HL-60/S4 treated with retinoic acid at 250 ng/mL for 4 days and 3 days (cell line): ENCODE results near the gene C19orf85.
"Not testable (repeated sequence)": the region's sequence is repeated elsewhere in the genome, so short reads cannot be mapped to it uniquely, and the experiment has no call there.

ENCODE experiments used
- in situ Hi-C: fragments of 300-500 bp; cut with MboI; formaldehyde crosslinking; loops from 2 replicates; pipeline ENCODE4 v1.7.0; 2022; ENCODE audit warnings: low sequenced_read_pairs

The C19orf85 gene

DNA sequence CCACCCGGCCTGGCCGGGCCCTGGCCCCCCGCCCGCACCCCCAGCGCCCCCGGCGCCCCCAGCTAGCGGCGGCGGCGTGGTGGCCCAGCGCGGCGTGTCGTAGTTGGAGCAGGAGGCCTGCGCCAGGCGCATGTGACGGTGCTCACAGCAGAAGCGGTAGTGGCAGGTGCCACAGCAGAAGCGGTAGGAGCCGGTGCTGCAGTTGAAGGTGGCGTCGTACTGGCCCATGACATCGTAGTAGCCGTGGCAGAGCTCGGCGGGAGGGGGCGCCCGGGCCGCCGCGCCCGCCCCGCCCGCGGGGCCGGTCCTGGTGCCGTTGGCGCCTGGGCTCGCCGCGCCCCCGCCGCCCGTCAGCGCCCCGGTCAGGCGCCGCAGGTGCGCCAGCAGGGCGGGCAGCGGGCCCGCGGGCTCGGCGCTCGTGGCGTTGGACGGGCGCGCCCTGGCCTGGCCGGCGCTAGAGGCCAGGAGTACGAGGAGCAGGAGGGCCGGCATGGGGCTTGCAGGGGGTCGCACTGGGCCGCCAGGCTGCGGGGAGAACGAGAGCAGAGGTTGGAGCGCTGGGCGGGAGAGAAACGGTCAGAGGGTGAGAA is 22.1 kb downstream of the C19orf85 start:
- in situ Hi-C loops, result no loop called here

DNA sequence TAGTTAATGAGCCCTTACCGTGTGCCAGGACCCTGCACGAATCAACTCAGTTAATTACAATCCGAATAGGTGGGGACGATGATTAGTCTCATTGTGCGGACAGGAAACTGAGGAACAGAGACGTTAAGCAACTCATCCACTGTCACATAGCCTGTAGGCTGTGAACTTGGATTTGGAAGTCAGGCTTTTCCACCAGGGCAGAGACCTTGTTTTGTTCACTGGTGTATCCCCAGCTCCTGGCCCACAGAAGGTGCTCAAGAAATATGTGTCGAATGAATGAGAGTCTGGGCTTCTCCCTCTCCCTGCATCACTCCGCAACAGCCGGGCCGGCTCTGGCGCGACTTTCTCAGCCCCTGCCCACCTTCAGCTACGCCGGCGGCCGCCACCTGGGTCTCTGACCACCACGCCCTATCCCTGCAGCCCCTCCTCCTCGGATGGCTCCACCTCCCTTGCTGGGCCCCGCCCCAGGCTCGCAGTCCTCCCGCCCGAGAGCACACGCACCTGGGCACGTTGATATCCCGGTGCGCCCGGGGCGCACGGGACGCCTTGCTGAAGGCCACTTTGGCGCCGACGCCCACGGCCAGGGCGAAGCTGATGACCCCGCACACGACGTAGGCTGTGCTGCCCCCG is 22.7 kb downstream of the C19orf85 start:
- in situ Hi-C loops, result no loop called here

DNA sequence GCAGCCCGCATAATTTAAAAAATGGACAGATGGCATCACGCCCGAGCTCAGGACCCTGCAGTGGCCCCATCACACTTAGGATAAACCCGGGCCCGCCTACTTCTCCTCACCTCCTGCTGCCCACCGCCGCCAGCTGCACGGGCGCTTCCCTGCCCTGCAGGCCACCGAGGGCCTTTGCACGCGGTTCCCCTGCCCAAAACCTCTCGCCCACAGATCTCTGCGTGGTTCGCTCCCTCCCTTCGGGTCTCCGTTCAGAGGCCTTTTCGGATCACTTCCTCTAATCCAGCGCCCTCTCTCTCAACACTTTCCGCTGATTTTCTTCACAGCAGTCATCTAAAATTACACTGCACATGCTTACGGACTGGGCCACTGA is 23.2 kb downstream of the C19orf85 start:
- in situ Hi-C loops, result no loop called here

DNA sequence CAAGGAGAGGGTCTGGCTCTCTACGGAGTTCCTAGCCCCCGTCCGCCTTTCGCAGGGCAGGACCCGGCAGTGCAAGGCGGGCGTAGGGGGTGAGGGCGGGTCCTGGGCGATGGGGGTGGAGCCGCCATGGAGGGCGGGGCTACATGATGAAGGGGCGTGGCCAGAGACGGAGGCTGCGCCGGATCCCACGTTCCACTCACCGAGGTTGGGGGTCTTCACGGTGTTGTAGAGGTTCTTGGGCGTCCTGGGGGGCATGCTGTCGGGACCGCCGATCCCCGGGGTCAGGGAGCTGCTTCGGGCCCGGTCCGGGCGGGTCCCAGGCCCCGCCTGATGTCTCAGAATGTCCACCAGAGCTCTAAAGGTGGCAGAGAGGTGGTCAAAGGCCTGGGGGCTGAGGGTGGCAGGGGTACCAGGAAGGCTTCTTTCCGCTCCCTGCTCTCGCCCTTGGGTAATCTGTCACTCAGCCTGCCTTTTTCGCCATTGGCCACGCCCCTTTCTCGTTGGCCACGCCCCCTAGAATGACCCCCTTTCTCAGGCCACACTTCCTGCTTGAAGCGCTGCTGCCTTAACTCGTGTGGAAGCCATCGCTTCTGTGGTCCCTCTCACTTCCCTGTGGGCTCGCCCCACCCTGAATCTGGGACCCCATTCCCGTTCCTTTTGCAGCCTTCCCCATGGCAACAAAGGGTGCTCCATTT is 24.0 kb downstream of the C19orf85 start:
- in situ Hi-C loops, result no loop called here

DNA sequence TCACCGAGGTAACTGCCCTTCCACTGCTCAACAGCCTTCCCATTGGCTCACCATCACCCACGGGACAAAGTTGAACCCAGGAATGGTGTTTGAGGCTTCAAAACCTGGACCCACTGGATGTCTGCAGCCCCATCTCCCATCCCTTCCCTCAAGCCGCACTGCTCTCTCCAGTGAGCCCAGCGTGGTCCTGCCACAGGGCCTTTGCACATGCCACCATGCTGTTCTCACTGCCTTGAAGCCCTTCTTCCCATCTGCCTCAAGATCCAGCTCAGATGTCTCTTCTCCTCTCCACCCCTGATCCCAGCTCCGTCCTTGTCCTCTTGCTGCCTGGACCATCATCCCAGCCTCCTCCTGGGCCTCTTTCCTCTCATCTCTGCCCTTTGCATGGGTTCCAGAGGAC is 25.5 kb downstream of the C19orf85 start:
- in situ Hi-C loops, result no loop called here

DNA sequence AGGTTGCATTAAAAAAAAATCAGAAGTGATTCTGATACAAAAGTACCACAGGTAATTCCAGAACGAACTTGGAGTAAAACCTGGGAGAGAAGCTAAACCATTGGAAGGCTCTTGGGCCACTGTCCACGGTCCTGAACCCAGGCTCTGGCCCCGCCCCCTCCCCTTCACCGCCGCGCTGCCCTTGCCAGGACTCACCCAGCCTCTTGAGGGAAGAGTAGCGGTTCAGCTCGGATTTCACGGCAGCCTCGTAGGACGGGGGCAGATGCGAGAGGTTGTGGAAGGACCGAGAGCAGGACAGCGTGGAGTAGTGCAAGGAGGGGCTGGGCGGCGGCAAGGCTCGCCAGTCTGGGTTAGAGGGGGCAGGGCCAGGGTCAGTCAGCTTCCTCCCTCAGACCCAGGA is 27.1 kb downstream of the C19orf85 start:
- in situ Hi-C loops, result no loop called here

DNA sequence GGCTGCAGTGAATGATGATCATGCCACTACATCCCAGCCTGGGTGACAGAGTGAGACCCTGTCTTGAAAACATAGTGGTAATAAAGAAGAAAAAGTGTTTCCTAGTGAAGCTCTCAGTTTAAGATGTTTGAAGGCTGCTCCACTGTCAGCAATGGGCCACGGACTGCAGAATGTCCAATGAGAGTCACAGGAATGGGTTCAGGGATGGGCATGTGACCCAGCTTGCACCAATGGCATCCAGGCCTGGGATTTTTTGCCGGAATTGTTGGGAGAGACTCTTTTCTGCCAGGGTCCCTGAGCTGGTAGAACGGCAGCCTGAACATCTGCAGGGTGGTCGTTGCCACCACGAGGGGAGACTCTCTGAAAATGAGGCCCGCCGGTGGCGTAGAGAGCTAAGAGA is 27.7 kb downstream of the C19orf85 start:
- in situ Hi-C loops, result no loop called here

DNA sequence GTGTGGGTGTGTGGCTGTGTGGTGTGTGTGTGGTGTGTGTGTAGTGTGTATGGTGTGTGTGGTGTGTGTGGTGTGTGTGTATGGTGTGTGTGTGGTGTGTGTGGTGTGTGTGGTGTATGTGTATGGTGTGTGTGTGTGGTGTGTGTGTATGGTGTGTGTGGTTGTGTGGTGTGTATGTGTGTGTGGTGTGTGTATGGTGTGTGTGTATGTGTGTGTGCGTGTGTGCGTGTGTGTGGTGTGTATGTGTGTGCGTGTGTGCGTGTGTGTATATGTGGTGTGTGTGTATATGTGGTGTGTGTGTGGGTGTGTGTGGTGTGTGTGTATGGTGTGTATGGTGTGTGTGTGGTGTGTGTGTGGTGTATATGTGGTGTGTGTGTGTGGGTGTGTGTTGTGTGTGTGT is 29.5 kb downstream of the C19orf85 start:
- in situ Hi-C loops, result no loop called here

DNA sequence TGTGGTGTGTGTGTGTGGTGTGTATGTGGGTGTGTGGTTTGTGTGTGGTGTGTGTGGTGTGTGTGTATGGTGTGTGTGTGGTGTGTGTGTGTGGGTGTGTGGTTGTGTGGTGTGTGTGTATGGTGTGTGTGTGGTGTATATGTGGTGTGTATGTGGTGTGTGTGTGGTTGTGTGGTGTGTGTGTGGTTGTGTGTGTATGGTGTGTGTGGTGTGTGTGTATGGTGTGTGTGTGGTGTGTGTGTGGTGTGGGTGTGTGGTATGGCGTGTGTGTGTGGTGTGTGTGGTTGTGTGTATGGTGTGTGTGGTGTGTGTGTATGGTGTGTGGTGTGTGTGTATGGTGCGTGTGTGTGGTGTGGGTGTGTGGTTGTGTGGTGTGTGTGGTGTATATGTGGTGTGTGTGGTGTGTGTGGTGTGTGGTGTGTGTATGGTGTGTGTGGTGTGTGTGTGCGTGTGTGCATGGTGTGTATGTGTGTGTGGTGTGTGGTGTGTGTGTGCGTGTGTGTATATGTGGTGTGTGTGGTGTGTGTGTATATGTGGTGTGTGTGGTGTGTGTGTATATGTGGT is 30.1 kb downstream of the C19orf85 start:
- in situ Hi-C loops, result no loop called here

DNA sequence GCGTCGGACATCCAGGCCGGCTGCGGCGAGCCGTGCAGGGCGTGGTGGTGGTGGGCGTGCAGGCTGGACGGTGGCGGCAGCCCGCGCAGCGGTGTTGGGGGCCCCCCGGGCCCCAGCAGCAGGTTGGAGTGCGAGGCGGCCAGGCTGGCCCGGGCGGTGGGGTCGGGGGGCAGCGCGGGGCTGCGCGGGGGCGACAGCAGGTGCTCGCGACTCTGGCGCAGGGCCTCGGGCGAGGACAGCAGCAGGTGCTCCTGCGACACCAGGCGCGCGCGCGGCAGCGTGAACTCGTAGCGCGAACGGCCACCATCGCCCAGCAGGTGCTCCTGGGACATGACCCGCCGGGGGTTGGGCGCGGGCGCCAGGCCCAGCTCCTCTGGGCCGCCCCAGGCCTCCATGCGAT is 31.3 kb downstream of the C19orf85 start:
- in situ Hi-C loops, result no loop called here

DNA sequence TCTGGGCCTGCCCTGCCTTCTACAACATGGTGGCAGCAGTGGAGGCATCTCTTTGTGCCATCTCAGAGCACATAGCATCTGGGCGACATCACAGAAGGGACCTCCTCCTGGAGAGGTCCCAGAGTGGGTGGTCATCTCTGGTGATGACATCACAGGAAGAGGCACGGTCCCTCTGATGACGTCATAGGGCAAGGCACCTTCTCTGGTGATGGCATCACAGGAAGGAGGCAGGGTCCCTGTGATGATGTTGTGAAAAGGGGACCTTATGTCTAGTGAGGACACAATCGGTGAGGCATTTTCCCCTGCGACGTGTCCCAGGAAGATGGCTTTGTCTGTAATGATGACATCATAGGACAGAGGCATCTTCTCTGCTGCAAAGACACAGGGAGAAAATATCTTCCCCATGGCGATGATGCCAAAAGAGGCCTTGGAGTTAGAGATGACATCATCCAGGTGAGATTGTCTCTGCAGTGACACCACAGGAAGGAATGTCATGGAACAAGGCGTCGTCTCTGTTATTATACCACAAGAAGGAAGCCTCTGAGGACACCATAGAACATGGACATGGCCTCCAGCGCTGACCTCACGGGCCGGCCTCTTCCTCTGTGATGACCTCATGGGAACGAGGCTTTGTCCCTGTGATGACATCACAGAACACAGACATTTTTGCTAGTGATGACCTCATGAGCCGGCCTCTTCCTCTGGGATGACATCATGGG is 32.2 kb downstream of the C19orf85 start:
- in situ Hi-C loops, result no loop called here

DNA sequence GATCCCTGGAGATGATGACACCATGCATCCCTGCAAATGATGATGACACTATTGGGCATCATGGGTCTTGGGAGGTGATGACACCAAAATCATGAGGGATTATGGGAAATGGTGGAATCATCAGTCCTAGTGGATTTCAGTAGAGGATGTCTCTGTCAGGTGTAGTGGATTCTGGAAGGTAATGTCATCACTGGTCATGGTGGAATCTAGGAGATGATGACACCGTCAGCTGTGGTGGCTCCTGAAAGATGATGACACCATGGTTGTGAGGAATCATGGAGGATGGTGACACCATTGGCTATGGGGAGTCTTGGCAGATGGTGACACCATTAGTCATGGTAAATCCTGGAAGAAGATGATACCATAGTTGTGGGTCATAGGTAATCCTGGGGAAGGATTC is 33.4 kb downstream of the C19orf85 start:
- in situ Hi-C loops, result no loop called here

DNA sequence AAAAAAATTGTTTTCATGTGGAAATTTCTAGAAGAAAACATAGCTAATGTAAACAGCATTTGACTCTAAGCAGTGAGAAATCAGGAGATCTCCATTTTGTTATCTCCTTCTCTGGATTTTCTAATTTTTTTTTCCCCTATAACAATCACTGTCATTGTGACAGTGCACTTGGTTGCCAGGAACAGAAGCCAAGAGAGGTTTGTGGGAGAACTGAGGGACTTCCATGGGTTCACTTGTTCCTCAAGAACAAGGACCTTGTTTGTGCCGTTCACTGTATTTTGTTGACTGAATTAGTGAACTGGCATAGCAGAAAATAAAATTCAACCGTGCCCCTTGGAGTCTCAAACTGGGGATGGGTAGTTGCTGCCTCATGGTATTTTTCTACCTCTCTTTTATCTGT is 38.5 kb downstream of the C19orf85 start:
- in situ Hi-C loops, result no loop called here

DNA sequence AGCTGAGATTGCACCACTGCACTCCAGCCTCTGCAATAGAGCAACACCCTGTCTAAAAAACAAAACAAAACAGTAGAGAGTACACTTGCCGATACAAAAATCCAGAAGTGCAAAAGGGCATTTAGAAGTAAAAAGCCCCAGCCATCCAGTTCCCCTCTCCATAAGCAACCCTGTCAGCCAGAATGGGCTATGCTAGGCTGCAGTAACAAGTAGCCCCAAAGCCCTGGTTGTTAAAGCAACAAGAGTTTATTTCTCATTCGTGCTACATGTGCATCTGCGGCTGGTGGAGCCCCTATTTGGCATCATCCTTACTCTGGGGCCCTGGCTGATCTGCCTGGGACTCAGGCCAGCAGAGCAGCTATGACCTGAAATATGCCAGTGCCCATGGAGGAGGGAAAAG is 40.0 kb downstream of the C19orf85 start:
- in situ Hi-C loops, result no loop called here

DNA sequence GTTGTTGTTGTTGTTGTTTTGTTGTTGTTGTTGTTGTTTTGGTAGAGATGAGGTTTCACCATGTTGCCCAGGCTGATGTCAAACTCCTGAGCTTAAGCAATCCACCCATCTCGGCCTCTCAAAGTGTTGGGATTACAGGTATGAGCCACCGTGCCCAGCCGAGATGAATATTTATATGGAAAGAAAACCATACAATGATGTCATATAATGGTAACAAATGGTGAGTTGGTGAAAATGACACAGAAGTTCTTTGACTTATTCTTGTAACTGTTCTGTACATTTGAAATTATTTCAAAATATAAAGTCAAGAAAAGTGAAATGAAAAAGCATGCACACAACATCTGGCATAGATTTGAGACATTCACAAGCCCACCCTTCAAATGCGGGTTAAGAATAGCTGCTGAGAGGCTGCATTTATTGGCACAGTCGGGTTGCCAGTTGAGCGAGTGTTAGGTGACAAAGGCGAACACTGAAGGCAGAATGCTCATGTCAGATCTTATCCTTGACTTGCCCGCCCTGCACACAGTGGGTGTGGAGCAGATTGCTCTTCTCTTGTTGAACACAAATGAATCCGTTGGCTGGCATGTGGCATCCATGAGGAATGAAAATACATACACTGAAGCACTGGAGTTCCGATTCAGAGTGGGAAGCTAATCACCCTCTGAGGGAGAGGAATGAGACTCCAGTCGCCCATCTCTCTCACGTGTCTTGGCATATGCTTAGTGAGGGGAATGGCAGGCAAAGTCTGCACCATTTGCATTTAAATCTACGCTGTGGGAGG is 41.1 kb downstream of the C19orf85 start:
- in situ Hi-C loops, result no loop called here

DNA sequence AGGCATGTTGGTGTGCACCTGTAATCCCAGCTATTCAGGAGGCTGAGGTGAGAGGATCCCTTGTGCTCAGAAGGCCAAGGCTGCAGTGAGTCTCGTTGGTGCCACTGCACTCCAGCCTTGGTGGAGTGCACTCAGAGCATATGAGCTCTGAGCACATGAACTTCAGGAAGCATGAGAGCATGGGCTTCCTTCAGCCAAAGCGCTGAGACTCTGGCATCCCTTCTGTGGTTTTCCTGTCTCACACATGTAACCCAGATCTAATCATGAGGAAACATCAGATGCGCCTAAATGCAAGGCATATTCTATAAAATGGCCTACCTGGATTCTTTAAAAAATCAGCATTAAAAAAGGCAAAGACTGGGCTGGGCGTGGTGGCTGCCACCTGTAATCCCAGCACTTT is 43.3 kb downstream of the C19orf85 start:
- in situ Hi-C loops, result not testable (repeated sequence)

DNA sequence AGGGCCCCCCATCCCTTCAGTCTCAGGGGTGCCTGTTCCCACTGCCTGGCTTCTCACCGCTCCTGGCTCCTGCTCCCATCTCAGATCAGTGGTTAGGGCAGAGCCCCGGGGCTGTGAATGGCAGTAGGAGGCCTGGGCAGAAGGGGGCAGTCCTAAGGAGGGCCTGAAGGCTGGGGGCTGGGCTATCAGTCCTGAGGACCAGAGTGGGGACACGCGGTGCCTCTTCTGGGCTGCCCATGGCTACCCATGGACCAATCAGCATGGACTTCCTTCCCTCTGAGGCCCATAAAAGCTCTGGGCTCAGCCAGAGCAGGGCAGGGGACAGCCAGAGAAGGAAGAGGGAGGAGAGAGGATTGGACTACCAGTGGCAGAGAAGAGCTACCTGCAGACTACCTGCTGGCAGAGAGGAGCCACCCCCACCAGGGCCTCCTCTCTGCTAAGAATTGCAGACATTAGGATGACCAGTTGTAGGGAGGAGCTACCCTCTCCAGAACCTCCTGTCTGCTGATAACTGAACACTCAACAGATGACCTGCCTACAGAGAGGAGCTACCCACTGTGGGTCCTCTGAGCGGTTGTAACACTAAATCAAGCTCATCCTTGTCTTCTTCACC is 44.8 kb downstream of the C19orf85 start:
- in situ Hi-C loops, result no loop called here

DNA sequence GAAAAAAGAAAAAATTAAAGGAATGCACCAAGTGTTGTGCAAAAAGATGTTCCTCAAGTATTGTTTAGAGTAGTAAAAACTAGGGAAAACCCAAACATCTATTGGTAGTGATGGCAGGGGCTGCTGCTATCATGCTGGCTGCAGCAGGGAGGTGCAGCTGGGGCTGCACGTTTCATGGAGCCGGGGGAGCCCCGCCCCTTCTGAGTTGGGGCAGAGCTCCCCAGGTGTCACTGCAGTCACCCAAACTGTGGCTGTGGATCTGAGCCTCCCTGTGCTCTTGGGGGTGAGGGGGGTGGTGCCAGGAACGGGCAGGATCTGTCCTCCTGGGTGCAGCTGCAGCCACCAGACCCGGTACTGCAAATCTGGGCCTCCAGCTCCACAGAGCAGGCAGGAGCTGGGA is 45.4 kb downstream of the C19orf85 start:
- in situ Hi-C loops, result no loop called here

DNA sequence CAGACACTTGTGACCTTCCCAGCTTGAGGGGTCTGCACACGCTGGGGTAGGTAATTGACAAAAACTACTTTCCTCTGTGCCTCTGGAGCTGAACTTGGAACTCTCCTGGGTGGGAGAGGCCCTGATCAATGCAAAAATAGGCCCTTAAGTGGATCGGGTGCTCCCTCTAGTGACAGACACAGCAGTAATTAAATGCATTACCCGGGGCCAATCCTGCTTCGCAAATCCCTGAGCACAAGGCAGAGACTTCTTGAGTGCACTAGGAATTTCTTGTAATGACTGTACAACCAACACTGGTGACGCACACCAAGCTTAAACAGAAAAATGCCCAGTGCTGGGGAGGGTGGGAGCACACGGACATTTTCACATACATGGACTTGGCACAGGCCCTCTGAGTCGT is 46.4 kb downstream of the C19orf85 start:
- in situ Hi-C loops, result no loop called here
